Measurements from ENCODE around the gene SLC25A29.
"Not testable (repeated sequence)": the region's sequence is repeated elsewhere in the genome, so short reads cannot be mapped to it uniquely, and the experiment has no call there.

The SLC25A29 gene

DNA sequence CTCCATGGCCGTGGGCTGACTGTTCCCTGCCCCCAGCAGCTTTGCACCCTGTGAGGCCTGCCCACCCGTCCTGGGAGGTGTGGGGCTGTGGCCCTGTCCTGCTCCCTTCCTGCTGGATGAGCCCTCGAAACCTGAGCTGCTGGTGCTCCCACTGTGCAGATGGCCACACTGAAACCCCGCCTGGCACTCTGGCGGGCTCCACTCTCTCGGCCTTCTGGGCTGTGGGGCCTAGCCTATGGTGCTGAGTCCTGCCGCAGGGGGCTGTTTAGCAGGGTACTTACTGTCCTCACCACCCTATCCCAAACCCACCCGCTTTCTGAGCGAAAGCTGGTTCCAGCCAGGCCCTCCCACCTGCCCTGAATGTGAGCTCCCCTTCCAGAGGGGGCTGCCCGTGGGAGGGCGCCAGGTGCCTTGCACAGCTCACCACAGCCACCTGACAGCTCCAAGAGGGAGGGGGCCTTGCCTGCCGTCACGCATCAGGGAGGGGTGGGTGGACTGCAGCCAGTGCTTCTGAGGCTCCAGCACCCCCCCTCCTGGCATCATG, 24.2 kb upstream of the SLC25A29 start:
- no peak for DNase-seq

DNA sequence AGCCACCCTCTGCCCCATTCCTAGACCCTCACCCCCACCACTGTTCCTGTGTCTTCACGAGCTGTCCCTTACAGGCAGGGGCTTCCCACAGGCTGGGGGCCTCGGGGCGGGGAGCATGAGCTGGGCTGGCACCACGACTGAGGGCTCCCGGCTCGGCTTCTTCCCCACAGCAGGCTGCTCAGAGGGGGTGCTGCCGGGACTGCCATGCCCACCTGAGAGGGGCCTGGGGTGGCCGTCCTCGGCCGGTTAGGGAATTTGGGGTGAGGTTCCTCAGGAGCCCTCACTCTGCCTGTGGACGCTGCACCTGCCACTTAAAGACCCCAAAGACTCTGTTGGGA, 23.7 kb upstream of the SLC25A29 start:
- no peak for DNase-seq

DNA sequence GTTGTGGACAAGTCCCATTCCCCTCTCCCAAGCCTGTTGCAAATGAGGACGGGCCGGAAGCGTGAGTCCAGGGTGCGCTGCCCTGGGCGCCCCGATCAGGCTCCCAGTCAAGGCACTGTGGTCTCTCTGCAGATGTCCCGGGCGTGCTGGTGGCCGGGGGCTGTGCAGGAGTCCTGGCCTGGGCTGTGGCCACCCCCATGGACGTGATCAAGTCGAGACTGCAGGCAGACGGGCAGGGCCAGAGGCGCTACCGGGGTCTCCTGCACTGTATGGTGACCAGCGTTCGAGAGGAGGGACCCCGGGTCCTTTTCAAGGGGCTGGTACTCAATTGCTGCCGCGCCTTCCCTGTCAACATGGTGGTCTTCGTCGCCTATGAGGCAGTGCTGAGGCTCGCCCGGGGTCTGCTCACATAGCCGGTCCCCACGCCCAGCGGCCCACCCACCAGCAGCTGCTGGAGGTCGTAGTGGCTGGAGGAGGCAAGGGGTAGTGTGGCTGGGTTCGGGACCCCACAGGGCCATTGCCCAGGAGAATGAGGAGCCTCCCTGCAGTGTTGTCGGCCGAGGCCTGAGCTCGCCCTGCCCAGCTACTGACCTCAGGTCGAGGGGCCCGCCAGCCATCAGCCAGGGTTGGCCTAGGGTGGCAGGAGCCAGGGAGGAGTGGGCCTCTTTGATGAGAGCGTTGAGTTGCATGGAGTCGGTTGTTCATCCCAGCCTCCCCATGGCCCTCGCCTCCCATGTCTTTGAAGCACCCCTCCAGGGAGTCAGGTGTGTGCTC, 23.2 kb upstream of the SLC25A29 start:
- no peak for DNase-seq

DNA sequence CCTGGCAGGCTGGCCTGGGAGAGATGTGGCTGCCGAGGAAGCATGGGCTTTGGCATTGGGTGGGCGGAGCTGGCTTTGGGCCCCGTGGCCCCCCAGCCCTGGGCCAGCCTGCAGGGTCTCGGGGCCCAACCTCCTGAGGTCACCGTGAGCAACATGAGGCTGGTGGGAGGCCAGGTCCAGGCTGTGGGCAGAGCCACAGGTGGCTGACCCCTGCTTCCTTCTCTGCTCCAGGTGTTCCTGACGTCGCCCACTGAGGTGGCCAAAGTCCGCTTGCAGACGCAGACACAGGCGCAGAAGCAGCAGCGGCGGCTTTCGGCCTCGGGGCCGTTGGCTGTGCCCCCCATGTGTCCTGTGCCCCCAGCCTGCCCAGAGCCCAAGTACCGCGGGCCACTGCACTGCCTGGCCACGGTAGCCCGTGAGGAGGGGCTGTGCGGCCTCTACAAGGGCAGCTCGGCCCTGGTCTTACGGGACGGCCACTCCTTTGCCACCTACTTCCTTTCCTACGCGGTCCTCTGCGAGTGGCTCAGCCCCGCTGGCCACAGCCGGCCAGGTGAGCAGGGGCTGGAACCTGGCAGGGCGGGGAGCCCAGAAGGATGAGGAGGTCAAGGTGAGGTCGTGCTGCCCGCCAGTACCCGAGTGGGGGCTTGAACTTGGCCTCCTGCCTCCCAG, 22.4 kb upstream of the SLC25A29 start:
- DNase-seq, result no peak

DNA sequence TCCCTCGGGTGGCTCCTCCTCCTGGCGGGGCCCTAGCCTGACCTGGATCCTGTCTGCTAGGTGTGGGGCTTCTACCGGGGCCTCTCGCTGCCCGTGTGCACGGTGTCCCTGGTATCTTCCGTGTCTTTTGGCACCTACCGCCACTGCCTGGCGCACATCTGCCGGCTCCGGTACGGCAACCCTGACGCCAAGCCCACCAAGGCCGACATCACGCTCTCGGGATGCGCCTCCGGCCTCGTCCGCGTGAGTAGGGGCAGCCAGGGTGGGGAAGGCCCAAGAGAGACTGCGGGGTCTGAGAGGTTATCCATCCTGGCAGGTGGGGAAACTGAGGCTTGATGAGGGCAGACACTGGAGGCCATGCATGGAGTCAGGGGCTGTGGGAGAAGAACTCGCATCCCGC, 20.9 kb upstream of the SLC25A29 start:
- DNase-seq, result no peak

DNA sequence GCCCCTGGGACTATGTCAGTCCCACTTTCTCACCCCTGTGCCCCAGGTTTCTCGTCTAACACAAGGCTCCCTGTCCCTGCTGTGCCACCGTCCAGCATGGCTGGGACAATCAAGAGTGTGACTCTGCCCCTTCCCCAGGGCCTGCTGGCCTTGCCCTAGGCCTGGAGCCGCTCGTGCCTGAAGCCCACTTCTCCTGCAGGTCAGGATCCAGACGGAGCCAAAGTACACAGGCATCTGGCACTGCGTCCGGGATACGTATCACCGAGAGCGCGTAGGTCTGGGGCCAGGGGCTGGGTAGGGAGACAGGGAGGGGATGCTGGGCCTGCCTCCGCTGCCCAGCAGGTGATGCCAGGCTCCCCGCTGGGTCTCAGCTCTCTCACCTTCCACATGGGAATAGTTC, 19.7 kb upstream of the SLC25A29 start:
- no peak for DNase-seq

DNA sequence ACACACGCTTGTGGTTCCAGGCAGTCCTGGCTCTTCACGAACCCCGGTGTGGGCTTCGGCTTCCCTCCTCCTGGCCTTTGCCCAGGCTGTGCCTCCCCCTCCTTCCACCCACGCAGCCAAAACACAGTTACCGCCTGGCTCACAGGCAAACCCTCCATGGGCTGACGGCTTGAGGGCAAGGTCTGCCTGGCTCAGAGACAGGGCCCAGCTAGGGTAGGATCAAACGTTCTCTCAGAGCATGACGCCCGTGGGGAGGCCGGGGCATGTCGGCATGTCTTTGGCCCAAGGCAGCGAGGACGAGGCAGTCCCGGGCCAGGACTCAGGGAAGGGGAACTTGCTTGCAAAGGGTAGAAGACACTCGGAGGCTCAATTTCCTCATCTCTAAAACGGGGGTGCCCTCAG, 19.0 kb upstream of the SLC25A29 start:
- no peak for DNase-seq

DNA sequence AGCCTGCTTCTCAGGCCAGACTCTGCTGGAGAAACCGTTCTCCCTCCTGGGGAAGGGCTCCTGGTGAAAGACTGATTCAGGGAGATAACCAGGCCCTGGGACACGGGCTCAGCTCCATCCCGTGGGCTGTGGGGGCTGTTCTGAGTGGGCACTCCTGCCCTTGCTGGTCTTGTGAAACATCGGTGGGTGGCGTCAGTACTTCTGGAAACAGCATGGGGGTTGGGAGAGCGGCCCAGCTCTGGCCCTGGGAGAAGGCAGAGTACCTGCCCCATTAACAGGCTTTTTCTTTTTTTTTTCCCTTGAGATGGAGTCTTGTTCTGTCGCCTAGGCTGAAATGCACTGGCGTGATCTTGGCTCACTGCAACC, 17.7 kb upstream of the SLC25A29 start:
- DNase-seq, result no peak

DNA sequence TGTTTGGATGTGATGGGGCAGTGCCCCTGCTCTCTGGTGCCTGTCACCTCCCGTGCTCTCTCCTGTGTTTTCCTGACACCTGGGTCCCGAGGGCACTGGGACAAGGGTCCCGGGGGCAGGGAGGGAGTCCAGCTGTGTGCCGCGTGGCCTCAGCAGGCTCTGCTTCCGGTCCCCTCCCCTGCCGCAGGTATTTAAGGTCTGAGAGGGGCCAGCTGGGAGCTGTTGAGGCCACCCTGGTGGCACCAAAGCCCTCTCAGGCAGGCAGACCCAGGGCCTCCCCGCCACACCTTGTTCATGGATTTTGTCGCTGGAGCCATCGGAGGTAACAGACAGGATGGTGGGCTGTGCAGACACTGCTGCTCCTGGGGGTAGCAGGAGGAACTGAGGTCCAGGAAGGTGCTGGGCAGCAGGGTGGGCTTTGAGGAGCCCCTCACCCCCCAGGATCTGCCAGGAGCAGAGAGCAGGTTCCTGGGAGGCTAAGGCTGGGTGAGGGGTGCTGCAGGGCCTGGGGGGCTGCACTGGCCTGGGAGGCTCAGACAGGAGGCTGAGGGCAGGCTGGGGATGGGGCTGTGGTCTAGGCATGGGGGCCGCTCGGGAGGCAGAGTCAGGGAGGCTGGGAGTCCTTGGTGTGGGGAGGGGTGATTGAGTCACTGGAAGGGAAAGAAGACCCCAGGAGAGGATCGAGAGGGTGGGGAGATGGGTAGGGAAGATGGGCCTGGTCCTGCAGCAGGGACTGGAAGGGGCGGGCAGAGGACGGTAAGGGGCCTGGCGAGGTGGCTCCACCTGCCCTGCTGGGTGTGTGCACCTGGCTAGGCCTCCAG, 17.1 kb upstream of the SLC25A29 start, which contains the start of gene SLC25A47:
Gene SLC25A47 (plus strand): TSS at position 219 of the 821 bp plus-strand sequence. CDS start 76 bp downstream, at position 295.
- no peak for DNase-seq

DNA sequence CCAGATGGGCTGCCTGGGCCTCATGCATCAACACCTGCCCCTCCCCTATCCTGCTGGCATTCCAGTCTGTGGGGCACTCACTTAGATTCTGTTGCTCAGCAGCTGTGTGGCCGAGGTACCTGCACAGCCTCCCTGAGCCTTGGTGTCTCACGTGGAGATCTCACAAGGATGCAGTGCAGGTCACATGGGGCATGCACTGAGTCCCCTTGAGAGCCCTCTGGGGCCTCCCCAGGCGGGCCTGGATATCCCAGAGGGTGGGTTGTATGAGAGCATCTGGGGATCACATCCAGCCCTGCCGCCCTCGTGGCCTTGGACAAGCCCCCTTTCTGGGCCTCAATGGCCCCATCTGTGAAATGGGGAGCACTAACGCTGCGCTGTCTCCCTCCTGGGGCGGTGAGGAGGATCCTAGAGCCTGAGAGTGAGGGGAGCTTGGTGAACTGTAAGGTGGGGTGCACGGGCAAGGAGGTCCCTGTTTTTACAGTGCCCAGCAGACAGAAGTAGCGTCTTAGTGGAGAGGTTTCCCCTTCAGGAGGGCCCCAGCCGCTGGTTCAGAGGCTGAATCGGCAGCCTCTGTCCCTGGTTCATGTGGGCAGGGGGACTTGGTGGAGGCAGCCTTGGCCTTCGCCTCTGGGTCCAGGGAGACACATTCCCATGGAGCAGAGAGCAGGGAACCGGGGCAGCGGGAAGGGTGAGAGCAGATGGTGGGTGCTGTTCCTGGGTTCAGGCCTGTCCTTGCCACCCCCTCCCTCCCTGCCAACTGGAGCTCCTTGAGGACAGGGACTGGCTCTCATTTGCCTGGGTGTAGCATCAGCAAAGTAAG, 16.1 kb upstream of the SLC25A29 start:
- no peak for DNase-seq

DNA sequence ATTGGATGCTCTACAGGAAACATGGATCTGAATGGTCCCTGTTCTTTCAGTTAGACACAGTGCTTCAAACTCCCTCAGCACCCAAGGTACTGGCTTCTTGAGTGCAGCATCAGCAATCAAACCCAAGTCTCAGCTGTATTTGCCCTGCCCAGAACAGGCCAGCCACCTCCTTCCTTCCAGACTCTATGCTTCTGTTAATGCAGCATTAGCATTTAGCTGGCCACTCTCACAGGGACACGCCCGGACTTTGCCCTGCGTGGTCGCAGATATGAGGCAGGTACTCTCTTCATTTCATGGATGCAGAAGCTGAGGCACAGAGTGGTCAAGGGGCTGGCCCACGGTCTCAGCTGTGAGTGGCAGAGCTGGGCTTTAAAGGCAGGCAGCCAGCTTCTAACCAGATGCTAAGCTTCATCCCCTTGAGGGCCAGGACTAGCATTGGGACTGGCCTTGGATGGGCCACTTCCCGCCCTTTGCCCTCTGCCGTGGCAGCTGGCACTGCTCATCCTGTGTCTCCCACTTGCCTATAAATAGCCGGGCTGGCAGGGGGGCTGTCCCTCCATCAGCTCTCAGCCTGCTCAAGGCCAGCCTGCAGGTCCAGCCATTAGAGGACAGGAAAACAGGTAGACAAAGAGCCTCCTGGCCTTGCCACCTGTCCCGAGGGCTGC, 15.4 kb upstream of the SLC25A29 start:
- no peak for DNase-seq

DNA sequence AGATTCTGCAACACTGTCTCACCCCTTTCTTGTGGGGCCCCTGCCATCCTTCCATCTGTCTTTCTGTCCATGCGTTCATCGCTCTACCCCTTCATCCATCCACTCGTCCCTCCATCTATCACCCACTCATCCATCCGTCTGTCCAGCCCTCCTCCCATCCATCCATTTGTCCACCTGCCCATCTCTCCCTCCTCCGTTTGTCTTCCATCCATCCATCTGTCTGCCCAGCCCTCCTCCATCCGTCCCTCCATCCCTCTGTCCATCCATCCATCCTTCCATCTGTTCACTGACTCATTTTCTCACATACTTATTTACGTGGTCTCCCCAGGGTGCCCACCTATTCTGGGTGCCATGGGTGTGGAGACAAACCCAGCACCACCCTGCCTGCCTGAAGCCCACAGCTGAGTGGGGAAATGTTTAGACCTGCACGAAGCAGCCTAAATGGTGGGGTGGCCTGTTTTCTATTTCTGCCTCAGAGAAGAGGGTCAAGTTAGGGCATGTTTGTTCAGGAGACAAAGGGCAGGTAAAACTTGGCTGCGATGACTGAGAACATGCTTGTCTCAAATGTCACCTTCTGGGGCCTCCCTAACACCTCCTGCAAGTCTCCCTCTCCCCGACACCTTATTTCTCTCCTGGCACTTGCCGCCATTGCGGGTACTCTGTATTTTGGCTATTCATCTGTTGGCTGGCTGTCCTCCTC, 14.1 kb upstream of the SLC25A29 start:
- no peak for DNase-seq

DNA sequence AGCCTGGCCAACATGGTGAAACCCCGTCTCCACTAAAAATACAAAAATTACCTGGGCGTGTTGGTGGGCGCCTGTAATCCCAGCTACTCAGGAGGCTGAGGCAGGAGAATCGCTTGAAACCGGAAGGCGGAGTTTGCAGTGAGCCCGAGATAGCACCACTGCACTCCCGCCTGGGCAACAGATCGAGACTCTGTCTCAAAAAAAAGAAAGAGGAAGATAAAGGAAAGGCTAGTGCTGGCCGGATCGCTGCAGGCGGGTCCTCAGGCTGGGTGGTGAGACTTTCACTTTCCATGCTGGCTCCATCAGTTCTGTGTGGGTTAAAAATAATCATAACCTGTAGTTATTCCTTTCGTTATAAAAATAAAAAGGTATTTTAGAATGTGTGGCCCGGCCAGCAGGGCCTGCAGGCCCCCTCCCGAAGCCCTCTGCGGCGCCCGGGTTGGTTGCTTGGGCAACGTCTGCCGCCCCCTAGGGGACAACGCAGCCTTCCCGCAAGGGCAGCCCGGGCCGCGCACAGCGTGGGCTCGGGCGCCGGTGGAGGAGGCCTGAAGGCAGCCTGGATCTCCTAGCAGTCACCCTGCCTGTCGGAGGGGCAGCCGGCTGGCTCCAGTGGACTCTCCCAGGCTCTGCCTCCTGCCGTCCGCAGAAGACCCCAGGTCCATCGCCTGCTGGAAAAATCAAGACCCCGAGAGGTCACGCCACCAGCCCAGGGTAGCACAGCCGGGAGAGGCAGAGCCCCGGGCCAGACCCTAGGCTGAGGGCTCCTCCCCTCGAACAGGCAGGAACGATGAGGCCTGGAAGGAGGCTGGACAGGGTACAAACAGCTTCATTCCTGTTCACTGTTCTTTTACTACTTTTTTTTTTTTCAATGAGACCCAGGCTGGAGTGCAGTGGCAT, 11.9 kb upstream of the SLC25A29 start:
- no peak for DNase-seq

DNA sequence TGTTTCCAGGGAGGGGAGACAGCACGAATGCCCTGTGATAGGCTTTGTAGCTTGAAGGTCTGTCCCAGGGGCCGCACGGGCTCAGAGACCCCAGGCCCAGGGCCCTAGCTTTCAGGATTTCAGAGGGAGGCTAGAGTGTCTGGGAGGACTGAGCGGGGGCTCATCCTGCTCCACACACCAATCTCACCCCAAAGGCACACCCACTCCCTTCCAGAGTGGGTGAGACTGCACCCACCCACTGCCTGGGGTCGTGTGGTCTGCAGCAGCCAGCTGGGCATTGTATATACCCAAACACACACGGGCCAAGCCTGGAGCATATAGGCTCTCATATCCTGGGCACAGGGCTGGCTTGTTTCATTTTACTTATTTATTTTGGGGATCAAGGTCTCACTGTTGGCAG, 11.1 kb upstream of the SLC25A29 start:
- no peak for DNase-seq

DNA sequence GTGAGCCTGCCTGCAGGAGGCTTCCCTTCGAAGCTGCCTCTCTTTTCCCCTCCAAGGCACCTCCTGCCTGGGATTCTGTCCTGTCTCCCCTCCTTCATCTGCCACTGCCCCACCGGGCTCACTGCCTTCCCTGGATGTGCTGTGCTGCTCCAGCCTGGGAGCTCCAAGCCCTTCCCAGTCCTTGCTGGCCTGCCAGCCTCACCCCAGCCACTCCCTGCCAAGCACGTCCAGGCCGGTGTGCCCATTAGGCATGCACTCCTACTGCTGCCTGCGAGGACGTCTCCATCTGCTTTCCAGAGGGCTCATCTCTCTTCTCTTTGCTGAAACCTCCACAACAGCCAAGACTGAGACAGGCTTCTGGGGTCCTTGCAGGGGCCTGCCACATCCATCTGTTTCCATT, 8.5 kb upstream of the SLC25A29 start:
- no peak for DNase-seq

DNA sequence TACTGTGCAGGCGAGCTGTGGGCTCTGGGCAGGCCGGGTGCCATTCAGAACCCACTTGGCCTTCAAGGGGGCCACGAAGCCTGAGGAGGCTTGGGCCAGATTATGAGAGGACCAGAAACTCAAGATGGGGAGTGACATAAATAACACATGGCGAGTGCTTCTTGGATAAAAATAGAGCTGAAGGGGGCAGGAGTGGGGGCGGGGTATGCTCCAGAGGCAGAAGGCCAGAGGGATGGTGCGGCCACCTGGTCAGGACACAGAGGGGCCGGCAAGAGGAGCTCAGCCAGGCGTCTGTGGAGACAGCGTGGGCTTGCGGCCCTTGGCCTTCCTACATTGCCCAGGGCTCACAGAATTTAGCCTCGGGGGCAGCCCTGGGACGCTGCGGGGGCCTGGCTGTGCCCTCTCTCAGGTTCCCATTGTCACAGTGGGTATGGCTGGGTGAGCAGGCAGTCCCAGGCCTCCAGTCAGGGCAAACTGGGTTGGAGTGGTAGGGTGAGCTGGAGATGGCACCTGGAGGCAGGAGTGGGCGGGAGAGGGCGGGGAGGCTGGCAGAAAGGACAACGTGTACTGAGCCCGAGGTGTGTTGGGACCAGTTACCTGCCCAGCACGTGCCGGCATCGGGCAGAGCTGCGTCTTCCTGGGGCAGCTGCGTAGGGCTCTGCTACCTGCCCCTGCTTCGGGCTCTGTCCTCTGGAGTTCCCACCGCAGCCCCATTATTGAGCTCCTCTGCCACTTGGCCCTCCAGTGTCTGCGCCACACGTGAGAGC, 7.4 kb upstream of the SLC25A29 start:
- no peak for DNase-seq

DNA sequence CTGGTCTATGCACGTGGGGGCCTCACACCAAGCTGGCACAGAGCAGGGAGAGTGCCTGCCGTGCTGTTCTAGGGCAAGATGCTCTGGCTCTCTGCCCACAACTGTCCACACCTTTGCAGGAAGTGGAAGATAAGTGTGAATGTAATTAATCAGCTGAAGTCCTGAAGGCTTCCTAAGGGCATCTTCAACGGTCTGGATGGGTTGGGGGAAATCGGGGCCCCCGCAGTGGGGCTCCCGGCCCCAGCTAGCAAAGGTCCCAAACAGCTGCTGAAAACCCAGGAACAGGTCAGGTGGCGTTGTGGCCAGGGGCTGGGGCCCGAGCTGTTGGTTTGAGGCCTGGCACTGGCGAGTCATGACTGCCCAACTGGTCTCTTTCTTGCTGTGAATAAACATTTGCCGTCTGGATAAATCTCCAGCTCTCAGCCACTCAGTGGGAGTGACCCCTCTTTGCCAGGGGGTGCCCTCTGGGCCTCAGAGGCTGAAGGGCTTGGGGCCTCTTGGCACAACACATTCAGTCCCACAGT, 6.7 kb upstream of the SLC25A29 start:
- DNase-seq, result no peak

DNA sequence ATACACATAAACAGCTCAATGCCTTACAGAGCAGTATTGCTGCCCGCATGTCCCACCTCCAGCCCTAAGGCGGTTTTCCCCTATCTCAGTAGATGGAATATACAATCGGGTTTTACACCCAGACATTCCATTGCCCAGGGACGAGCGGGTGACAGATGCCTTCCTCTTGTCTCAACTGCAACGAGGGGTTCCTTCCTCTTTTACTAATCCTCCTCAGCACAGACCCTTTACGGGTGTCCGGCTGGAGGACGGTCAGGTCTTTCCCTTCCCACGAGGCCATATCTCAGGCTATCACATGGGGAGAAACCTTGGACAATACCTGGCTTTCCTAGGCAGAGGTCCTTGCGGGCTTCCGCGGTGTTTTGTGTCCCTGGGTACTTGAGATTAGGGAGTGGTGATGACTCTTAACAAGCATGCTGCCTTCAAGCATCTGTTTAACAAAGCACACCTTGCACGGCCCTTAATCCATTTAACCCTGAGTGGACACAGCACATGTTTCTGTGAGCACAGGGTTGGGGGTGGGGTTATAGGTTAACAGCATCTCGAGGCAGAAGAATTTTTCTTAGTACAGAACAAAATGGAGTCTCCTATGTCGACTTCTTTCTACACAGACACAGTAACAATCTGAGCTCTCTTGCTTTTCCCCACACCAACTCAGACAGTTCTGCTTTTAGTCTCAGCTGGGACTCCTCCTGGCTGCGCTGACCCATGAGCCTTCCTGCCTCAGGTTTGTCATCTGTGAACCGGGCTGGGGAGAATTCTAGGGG, 6.0 kb upstream of the SLC25A29 start:
- not testable (repeated sequence) for DNase-seq
